Measurements from ENCODE around the gene COL4A2.

The COL4A2 gene

GRCh38 chr13:110265682-110266430 lies 41.2 kb upstream of the COL4A2 start:
- POLR2A ChIA-PET (ENCODE audit: low non-redundant PET), result no interaction called here
- DNase-seq (ENCODE audit: low spot score), result no peak
- H3K27ac ChIP-seq, result no peak overlapping the region
- TF ChIP-seq CTCF (conservative IDR thresholded peaks at IDR 0.05; ENCODE audit: low read depth), result no peak
- CTCF ChIA-PET, result interaction anchor here (0.6 to 0.8 kb wide), 2 partner anchors 13 to 18 kb away, joined by 3 read pairs; no protein-coding TSS in a partner anchor

GRCh38 chr13:110266431-110266809 lies 40.7 kb upstream of the COL4A2 start:
- H3K27ac ChIP-seq, result no peak overlapping the region
- CTCF ChIA-PET, result no interaction called here
- TF ChIP-seq CTCF (conservative IDR thresholded peaks at IDR 0.05; ENCODE audit: low read depth), result no peak
- POLR2A ChIA-PET (ENCODE audit: low non-redundant PET), result no interaction called here
- no peak for DNase-seq (ENCODE audit: low spot score)

GRCh38 chr13:110266983-110267382 lies 40.1 kb upstream of the COL4A2 start:
- DNase-seq (ENCODE audit: low spot score), result no peak
- H3K27ac ChIP-seq, result no peak overlapping the region
- ChIA-PET CTCF (no interaction called here), POLR2A (ENCODE audit: low non-redundant PET) (no interaction called here)
- no peak for TF ChIP-seq CTCF (conservative IDR thresholded peaks at IDR 0.05; ENCODE audit: low read depth)

- CTCF ChIA-PET, result interaction anchor here (0.7 kb wide), 1 partner anchor 20 kb away, joined by 3 read pairs; no protein-coding TSS in a partner anchor
- TF ChIP-seq CTCF (conservative IDR thresholded peaks at IDR 0.05; ENCODE audit: low read depth), result no peak
- no peak for DNase-seq (ENCODE audit: low spot score)
- POLR2A ChIA-PET (ENCODE audit: low non-redundant PET), result no interaction called here
- no peak overlapping the region for H3K27ac ChIP-seq
These were observed 39.0 kb upstream of the COL4A2 start for GRCh38 chr13:110268061-110268460.

GRCh38 chr13:110268576-110269185 lies 38.4 kb upstream of the COL4A2 start:
- TF ChIP-seq CTCF (conservative IDR thresholded peaks at IDR 0.05; ENCODE audit: low read depth), result no peak
- no peak overlapping the region for H3K27ac ChIP-seq
- ChIA-PET CTCF (interaction anchor here (0.7 kb wide), 1 partner anchor 21 kb away, joined by 3 read pairs; no protein-coding TSS in a partner anchor), POLR2A (ENCODE audit: low non-redundant PET) (no interaction called here)
- no peak for DNase-seq (ENCODE audit: low spot score)

GRCh38 chr13:110269509-110270185 lies 37.4 kb upstream of the COL4A2 start:
- H3K27ac ChIP-seq, result no peak overlapping the region
- DNase-seq (ENCODE audit: low spot score), result no peak
- no peak for TF ChIP-seq CTCF (conservative IDR thresholded peaks at IDR 0.05; ENCODE audit: low read depth)
- ChIA-PET POLR2A (ENCODE audit: low non-redundant PET) (no interaction called here), CTCF (interaction anchor here (0.6 kb wide), 1 partner anchor 1147 kb away, joined by 6 read pairs; no protein-coding TSS in a partner anchor)

Measured in RWPE1 (cell line).